HG02623 (cell line): ENCODE data around the gene TMEM100.

Experiments
- ATAC-seq: cut with Tn5 transposase; IDR thresholded peaks from one replicate; pipeline ENCODE4 v1.9.1; 2021; ENCODE audit warnings: moderate library complexity; ENCODE audit not compliant: unreplicated experiment

The TMEM100 gene, protein sequence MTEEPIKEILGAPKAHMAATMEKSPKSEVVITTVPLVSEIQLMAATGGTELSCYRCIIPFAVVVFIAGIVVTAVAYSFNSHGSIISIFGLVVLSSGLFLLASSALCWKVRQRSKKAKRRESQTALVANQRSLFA

GRCh38 chr17:55722742-55723487 is at the start of gene TMEM100:
TSS of gene TMEM100 (minus strand) at chr17:55722864. CDS start at chr17:55721070, 1,794 bp downstream.
- no peak for ATAC-seq

GRCh38 chr17:55772086-55772485 is 49.4 kb upstream of the TMEM100 start:
- ATAC-seq: no peak

DNA sequence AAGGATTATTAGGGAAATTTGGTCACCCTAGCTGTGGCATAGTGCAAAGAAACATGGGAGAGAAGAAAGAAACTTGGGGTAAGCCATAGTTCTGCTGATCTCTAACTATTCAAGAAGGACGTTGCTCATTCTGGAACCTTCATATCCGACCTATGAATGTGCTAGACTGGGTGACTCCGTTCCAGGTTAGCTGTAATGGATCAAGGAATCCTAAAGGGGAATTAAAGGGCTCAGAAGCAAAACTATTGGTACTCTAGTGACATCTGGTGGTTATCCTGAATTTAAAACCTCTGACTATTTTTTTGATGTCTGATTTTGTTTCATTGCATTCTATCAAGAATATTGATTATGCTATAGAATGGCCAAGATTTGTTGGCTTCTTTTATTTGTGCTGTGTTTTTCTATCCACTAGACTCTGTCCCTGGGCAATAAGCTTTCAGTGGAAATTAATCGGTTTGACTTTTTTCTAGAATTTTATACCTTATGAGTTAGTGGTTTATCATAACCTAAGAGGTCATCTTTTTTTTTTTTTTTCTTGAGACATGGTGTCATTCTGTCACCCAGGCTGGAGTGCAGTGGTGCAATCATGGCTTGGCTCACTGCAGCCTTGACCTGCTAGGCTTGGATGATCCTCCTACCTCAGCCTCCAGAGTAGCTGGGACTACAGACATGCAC is 47.7 kb upstream of the TMEM100 start:
- no peak for ATAC-seq

- no peak for ATAC-seq
Observed at GRCh38 chr17:55769625-55770000, 46.9 kb upstream of the TMEM100 start.

GRCh38 chr17:55768936-55769624 is 46.4 kb upstream of the TMEM100 start:
- no peak for ATAC-seq

DNA sequence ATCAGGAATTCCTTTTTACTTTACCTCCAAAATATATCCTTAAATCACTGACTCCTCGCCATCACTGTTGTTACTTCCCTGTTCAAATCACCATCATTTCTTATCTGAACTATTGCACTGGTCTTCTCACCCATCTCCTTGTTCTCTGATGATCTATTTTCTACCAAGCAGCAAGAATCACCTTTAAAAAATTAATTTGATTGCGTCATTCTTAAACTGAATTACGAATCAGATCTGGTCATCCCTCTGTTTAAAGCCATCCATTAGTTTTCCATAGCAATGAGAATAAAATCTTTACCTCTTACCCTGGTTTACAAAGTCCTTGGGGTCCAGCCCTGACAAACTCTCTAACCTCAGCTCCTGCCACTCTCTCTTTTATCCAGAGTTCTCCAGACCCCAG is 42.8 kb upstream of the TMEM100 start:
- ATAC-seq: no peak

GRCh38 chr17:55764610-55765009 is 41.9 kb upstream of the TMEM100 start:
- ATAC-seq: no peak

DNA sequence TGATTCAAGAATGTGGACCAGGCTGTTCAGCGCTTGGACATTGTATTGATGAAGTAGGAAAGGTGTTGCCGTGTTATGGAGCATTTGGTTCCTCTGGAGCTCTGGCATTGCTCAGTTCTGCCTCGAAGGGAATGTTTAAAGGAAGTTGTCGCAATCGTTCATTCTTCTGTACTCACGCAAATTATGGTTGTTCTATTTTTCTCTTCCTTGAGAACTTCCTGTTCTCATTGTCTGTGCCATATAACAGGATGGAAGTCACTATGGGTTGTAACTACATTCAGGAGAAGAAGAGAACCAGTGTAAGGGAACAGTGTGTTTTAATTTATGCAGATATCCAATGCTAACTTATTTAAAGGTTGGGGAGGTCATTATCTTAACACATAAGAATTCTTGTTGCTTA is 41.2 kb upstream of the TMEM100 start:
- ATAC-seq: no peak

DNA sequence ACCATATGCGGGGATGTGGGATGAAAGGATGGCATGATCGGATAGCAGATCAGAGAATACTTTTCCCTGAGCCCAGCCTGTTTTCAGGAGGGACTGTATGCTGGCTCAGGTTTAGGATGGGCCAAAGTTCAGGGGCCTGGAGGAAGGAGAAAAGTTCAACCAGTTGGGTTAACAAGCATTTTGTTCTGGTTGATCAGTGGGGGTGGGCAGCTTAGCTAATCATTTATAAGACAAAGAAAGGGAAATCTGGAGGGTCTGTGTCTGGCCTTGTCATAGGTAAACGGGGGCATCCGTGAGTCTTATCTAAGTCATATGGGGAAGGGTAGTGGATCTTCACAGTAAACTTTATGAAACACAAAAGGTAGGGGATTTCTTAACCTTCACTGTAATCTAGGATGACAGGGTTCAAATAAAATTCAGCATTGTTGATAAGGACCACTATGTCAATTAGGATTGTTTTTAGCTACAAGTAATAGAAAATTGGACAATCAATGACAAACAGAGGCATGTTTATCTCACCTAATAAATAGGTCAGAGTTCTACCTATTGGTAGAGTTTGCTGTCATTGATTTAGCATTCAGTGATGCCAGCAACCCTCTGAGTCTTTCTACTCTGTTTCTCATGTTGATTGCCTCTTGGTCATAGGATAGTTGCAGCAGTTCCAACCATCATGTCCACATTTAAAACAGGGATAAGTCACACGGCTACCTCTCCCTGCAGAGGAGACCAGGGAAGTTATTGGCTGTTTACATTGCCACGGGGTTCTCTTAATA is 39.6 kb upstream of the TMEM100 start:
- no peak for ATAC-seq

GRCh38 chr17:55760643-55761355 is 38.1 kb upstream of the TMEM100 start:
- no peak for ATAC-seq

DNA sequence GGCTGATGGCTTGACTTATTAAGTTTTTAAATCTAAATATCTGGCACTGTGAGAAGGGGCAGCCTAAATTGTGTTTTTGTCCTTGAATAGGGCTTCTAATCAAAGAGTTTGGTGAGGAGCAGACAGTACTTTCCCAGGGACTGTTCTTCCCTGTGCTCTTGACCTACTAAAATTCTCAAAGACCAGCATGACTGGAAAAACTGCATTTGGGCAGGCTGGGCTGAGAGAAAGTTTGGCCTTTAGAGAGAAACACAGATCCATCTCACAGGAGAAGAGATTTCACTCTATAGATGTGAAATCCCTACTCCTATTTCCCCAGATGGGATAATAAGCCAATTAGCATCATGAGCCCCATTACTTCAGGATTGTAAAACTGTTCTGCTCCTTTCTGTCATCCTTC is 35.5 kb upstream of the TMEM100 start:
- no peak for ATAC-seq

- ATAC-seq: peak; percentile 62
Observed at GRCh38 chr17:55757659-55758058, 35.0 kb upstream of the TMEM100 start.

- no peak for ATAC-seq
Observed at GRCh38 chr17:55756689-55757088, 34.0 kb upstream of the TMEM100 start.

DNA sequence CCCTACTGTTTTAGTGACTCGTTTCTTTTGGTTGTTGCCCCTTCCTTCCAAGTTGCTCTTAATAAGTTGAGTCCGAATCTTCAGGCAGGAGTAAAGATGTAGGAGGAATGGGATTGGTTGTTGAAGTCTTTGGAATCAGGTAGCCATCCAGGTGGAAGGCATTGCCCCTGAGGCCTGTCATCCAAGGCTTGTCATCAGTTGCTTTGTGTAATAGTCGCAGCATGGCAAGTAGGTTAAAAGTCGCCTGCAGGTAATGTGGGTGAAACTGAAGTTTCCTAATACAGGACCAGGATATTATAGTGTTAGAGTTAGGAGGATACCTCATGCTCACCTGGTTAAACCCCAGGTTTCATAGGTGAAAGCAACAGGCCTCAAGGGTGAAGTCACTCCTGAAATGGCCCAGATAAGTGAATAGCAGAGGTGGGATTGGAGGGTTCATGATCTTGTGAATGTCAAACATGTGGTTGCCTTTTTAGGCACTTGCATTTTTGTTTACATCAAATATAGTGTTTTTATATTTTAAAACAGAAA is 29.1 kb upstream of the TMEM100 start:
- no peak for ATAC-seq

GRCh38 chr17:55750750-55751657 is 28.3 kb upstream of the TMEM100 start, which contains the start of gene PCTP:
TSS of gene PCTP (plus strand) at chr17:55751051. CDS start at chr17:55751104, 53 bp downstream.
- ATAC-seq: peak; percentile 99

- no peak for ATAC-seq
Observed at GRCh38 chr17:55749985-55750384, 27.3 kb upstream of the TMEM100 start.

DNA sequence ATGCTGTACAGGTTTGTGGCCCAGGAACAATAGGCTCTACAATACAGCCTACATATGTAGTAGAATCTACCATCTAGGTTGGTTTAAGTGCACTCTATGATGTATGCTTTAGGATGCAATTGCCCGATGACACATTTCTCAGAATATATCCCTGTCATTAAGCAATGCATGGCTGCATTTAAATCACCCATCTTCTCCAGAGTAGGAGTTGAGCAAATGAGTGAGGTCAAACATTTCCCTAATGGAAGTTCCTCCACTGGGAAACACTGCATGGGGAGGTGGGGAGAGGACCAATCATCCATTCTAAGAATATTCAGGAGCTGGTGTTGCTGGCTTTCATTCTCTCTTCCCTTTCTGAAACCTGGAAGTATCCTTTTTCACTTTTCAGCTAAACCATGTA is 26.2 kb upstream of the TMEM100 start:
- no peak for ATAC-seq

DNA sequence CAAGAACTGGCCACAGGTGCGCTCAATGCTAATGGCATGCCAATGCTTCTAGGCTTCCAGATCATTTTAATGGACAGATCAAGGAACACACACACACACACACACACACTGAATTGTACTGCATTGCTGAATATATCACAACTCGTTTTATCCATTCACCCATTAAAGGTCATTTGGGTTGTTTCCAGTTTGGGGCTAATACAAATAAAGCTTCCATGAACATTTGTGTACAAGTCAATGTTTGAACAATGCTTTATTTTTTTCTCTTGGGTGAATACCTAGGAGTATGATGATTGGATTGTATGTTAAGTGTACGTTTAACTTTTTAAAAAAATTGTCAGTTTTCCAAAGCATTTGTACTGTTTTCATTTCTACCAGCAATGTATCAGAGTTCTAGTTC is 24.5 kb upstream of the TMEM100 start:
- ATAC-seq: no peak

- ATAC-seq: no peak
Observed at GRCh38 chr17:55746466-55746865, 23.8 kb upstream of the TMEM100 start.
